GM23338 (cell line): ENCODE data around the gene TTLL6.

Experiments used
- EZH2phosphoT487 ChIP-seq: fragments of 200-600 bp; sonication (generic); IDR thresholded peaks from one replicate; pipeline ENCODE4 v1.8.1; 2018; ENCODE audit warnings: antibody characterized with exemption; ENCODE audit not compliant: unreplicated experiment
- POLR2AphosphoS5 ChIP-seq: IDR thresholded peaks from 2 replicates; pipeline ENCODE4 v1.6.1; 2016; ENCODE audit warnings: antibody characterized with exemption, low read depth
- STAT1 ChIP-seq: IDR thresholded peaks from one replicate; pipeline ENCODE4 v1.6.1; 2016; ENCODE audit warnings: antibody characterized with exemption; ENCODE audit not compliant: unreplicated experiment
- TF ChIP-seq, protein P1 (sequence below), 2 experiments: fragments of 200-600 bp in 1 of 2; sonication (generic) in 1 of 2; conservative IDR thresholded peaks; 2 replicates each; pipeline versions ENCODE4 v1.5.1 to v1.6.1; 2016 to 2017; ENCODE audit warnings: antibody characterized with exemption in 2 of 2, low read depth in 2 of 2, mild to moderate bottlenecking in 2 of 2, moderate library complexity in 1 of 2
- TF ChIP-seq, protein P2 (sequence below): IDR thresholded peaks from one replicate; pipeline ENCODE4 v1.6.1; 2018; ENCODE audit warnings: antibody characterized with exemption; ENCODE audit not compliant: unreplicated experiment

DNA sequence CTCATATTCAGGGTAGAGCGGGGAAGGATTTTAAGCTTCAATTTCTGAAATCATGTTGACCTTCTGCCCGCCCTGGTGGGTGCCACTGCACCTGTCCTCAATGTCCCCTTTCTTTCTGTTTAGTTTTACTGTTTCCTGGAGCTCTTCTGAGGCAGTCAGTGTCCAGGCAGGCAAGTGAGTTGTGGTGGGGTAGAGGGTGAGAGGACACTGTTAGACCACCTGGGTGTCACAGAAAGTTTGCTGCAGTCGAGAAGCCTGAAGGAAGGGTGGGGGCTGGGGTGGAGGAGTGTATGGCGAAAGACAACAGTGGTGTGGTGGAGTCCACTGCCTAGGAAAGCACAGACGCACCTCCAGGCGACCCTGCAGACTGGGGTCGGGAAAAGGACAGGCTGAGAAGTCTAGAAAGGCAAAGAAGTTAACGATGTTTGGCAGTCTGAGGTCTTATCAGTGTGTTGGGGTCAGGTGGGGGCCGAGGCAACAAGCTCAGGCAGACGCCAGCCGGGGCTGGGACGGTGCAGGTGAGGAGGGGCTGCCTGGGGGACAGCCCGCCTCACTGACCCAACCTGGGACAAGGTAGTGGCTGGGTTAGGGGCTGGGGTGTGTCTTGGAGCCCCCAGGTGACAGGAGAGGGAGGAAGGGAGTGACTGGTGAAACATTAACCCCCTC lies 65.2 kb downstream of the TTLL6 start:
- TF ChIP-seq EZH2phosphoT487 (no peak), POLR2AphosphoS5 (no peak), STAT1 (no peak)
- TF ChIP-seq, protein P1, sequence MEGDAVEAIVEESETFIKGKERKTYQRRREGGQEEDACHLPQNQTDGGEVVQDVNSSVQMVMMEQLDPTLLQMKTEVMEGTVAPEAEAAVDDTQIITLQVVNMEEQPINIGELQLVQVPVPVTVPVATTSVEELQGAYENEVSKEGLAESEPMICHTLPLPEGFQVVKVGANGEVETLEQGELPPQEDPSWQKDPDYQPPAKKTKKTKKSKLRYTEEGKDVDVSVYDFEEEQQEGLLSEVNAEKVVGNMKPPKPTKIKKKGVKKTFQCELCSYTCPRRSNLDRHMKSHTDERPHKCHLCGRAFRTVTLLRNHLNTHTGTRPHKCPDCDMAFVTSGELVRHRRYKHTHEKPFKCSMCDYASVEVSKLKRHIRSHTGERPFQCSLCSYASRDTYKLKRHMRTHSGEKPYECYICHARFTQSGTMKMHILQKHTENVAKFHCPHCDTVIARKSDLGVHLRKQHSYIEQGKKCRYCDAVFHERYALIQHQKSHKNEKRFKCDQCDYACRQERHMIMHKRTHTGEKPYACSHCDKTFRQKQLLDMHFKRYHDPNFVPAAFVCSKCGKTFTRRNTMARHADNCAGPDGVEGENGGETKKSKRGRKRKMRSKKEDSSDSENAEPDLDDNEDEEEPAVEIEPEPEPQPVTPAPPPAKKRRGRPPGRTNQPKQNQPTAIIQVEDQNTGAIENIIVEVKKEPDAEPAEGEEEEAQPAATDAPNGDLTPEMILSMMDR (conservative IDR thresholded peaks at IDR 0.05; ENCODE audit: low read depth in 2 of 2) = no peak
- TF ChIP-seq, protein P2, sequence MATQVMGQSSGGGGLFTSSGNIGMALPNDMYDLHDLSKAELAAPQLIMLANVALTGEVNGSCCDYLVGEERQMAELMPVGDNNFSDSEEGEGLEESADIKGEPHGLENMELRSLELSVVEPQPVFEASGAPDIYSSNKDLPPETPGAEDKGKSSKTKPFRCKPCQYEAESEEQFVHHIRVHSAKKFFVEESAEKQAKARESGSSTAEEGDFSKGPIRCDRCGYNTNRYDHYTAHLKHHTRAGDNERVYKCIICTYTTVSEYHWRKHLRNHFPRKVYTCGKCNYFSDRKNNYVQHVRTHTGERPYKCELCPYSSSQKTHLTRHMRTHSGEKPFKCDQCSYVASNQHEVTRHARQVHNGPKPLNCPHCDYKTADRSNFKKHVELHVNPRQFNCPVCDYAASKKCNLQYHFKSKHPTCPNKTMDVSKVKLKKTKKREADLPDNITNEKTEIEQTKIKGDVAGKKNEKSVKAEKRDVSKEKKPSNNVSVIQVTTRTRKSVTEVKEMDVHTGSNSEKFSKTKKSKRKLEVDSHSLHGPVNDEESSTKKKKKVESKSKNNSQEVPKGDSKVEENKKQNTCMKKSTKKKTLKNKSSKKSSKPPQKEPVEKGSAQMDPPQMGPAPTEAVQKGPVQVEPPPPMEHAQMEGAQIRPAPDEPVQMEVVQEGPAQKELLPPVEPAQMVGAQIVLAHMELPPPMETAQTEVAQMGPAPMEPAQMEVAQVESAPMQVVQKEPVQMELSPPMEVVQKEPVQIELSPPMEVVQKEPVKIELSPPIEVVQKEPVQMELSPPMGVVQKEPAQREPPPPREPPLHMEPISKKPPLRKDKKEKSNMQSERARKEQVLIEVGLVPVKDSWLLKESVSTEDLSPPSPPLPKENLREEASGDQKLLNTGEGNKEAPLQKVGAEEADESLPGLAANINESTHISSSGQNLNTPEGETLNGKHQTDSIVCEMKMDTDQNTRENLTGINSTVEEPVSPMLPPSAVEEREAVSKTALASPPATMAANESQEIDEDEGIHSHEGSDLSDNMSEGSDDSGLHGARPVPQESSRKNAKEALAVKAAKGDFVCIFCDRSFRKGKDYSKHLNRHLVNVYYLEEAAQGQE = no peak
